ENCODE measurements around the gene ULK3. TPM values are rescaled to one million over a fixed set of nuclear protein-coding genes. Genes with fewer than 3 reads are reported as not detected.

Gene ULK3
- total and polyA plus RNA-seq, 10 of the 15 experiments (the other 5 are each of a cell fraction or from before 2014, with no cell fraction given), result 0.64 to 38.8 (median 27.1) TPM

DNA sequence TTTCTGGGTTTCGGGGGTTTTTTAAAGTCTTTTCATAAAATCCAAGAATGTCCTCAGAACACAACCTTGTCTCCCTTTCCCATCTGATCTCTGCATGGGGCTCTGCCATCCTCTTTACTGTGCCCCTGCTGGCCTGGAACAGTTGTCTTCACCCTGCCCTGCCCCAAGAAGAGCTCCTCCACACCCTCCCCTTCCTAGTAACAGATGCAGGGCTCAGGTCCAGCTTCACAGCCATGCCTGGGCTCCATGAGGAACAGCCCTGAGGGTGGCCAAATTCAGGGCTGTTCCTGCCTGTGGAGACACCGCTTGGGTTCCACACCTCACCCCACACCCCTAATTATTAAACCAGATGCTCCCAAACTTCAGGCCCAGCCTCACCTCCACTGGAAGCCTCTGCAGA lies 12.9 kb upstream of the ULK3 start:
- no peak overlapping the region for H3K4me3 ChIP-seq
- no peak overlapping the region for H3K9ac ChIP-seq (ENCODE audit: control insufficient read depth, insufficient read depth, low read length)
- peaks cover 46% of the 10 kb centered on the region for H3K4me1 ChIP-seq (ENCODE audit: control insufficient read depth, insufficient read depth, low read length)
- no peak overlapping the region for H2AFZ ChIP-seq (ENCODE audit: control insufficient read depth, low read depth, low read length)
- peaks cover 19 to 25% of the 10 kb centered on the region in 2 experiments; a peak in 3 of 4 replicates for H3K36me3 ChIP-seq (ENCODE audit: control insufficient read depth in 2 of 2, insufficient read depth in 2 of 2, low read length in 1 of 2)
- H3K27me3 ChIP-seq (replicated peaks in 1 of 2; ENCODE audit: control insufficient read depth in 2 of 2, insufficient read depth in 2 of 2, low read length in 1 of 2), result no peaks in the 10 kb centered on the region
- in situ Hi-C loops (cut with MboI) (no loop called here), intact Hi-C loops (cut with micrococcal nuclease; ENCODE audit: unreplicated experiment) (loop anchor here (2.0 to 5.0 kb wide), 2 partner anchors 15 to 46 kb away; no protein-coding TSS in a partner anchor)
- no TSS peak for BruUV-seq (replicated peaks)
- H3K79me2 ChIP-seq (ENCODE audit: control insufficient read depth, insufficient read depth, low read length), result peaks cover 34% of the 10 kb centered on the region
- POLR2A ChIA-PET, result interaction anchor here (0.7 to 5.8 kb wide), 10 partner anchors 13 to 364 kb away, joined by 3 to 80 read pairs (median 4); partner anchors contain the start of gene FAM219B
- no peaks in the 10 kb centered on the region for H3K9me3 ChIP-seq (replicated peaks; ENCODE audit: control insufficient read depth, insufficient read depth, low read length)
- no peaks in the 10 kb centered on the region for H4K20me1 ChIP-seq (ENCODE audit: control insufficient read depth, insufficient read depth)
- RAD21 ChIA-PET (ENCODE audit: unreplicated experiment), result interaction anchor here (1.9 to 5.6 kb wide), 2 partner anchors 14 to 45 kb away, joined by 11 to 53 read pairs; no protein-coding TSS in a partner anchor
- peak overlapping the region; percentile 61 for H3K27ac ChIP-seq (ENCODE audit: control insufficient read depth, insufficient read depth)
- SMC1A ChIA-PET (ENCODE audit: uncharacterized antibody, unreplicated experiment), result interaction anchor here (0.7 to 7.5 kb wide), 5 partner anchors 13 to 221 kb away, joined by 3 to 120 read pairs (median 3); partner anchors contain the start of gene FAM219B
- FAIRE-seq (no peak), DNase-seq (ENCODE audit: low read depth, low spot score) (no peak), ATAC-seq (no peak)
- H3K4me2 ChIP-seq (ENCODE audit: control insufficient read depth, insufficient read depth), result no peak overlapping the region
- TF ChIP-seq, protein P1, sequence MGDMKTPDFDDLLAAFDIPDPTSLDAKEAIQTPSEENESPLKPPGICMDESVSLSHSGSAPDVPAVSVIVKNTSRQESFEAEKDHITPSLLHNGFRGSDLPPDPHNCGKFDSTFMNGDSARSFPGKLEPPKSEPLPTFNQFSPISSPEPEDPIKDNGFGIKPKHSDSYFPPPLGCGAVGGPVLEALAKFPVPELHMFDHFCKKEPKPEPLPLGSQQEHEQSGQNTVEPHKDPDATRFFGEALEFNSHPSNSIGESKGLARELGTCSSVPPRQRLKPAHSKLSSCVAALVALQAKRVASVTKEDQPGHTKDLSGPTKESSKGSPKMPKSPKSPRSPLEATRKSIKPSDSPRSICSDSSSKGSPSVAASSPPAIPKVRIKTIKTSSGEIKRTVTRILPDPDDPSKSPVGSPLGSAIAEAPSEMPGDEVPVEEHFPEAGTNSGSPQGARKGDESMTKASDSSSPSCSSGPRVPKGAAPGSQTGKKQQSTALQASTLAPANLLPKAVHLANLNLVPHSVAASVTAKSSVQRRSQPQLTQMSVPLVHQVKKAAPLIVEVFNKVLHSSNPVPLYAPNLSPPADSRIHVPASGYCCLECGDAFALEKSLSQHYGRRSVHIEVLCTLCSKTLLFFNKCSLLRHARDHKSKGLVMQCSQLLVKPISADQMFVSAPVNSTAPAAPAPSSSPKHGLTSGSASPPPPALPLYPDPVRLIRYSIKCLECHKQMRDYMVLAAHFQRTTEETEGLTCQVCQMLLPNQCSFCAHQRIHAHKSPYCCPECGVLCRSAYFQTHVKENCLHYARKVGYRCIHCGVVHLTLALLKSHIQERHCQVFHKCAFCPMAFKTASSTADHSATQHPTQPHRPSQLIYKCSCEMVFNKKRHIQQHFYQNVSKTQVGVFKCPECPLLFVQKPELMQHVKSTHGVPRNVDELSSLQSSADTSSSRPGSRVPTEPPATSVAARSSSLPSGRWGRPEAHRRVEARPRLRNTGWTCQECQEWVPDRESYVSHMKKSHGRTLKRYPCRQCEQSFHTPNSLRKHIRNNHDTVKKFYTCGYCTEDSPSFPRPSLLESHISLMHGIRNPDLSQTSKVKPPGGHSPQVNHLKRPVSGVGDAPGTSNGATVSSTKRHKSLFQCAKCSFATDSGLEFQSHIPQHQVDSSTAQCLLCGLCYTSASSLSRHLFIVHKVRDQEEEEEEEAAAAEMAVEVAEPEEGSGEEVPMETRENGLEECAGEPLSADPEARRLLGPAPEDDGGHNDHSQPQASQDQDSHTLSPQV (IDR thresholded peaks at IDR 0.05), result no peak
- TF ChIP-seq NR2C2 (IDR thresholded peaks at IDR 0.05; ENCODE audit: borderline replicate concordance, control insufficient read depth, insufficient read length, low read depth) (no peak), ZNF217 (IDR thresholded peaks at IDR 0.05) (no peak), SIX5 (IDR thresholded peaks at IDR 0.05; ENCODE audit: low read depth, low read length, severe bottlenecking) (no peak), HDAC6 (IDR thresholded peaks at IDR 0.05; ENCODE audit: unreplicated experiment) (no peak), ZBED1 (IDR thresholded peaks at IDR 0.05; ENCODE audit: borderline replicate concordance) (no peak), RAD21 (IDR thresholded peaks at IDR 0.05; ENCODE audit: insufficient read depth, low read depth, low read length) (no peak)
- TF ChIP-seq, protein P2, sequence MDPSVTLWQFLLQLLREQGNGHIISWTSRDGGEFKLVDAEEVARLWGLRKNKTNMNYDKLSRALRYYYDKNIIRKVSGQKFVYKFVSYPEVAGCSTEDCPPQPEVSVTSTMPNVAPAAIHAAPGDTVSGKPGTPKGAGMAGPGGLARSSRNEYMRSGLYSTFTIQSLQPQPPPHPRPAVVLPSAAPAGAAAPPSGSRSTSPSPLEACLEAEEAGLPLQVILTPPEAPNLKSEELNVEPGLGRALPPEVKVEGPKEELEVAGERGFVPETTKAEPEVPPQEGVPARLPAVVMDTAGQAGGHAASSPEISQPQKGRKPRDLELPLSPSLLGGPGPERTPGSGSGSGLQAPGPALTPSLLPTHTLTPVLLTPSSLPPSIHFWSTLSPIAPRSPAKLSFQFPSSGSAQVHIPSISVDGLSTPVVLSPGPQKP (IDR thresholded peaks at IDR 0.05; ENCODE audit: low read depth, low read length), result no peak
- CTCF ChIA-PET, result interaction anchor here (1.2 to 5.9 kb wide), 6 partner anchors 11 to 79 kb away, joined by 4 to 76 read pairs (median 10); partner anchors contain the start of gene ULK3
- 74% methylated on average over 2 of the region's 2 CpGs for WGBS (ENCODE audit: insufficient coverage, insufficient replicate concordance, low lambda C conversion rate, missing lambda C conversion rate)

Data from GM12878 (cell line).